Stomach (tissue), 9 donors: ENCODE measurements around the gene DGAT2. TPM values are rescaled to one million over a fixed set of nuclear protein-coding genes. Genes with fewer than 3 reads are reported as not detected.

Experiments used
- DNase-seq, 2 donors: peaks; one replicate each; pipeline versions ENCODE4 v3.0.0 to v3.0.0-alpha.2; 2013 to 2019
- H3K27ac ChIP-seq, 5 donors: fragments of 200-600 bp in 4 of 5; sonication (generic) in 4 of 5; one replicate each; pipeline ENCODE4 v1.5.1; 2013 to 2019; ENCODE audit warnings: mild to moderate bottlenecking in 1 of 5, moderate library complexity in 1 of 5
- H3K27me3 ChIP-seq, 3 donors: fragments of 200-600 bp; sonication (generic); one replicate each; pipeline ENCODE4 v1.5.1; 2017 to 2019; ENCODE audit warnings: mixed run types in 1 of 3
- H3K36me3 ChIP-seq, 4 donors: fragments of 200-600 bp; sonication (generic); 1 replicate in 3 of 4; 2 replicates in 1 of 4; pipeline ENCODE4 v1.5.1; 2016 to 2019
- H3K4me1 ChIP-seq, 4 donors: fragments of 200-600 bp; sonication (generic); one replicate each; pipeline ENCODE4 v1.5.1; 2016 to 2019
- H3K4me3 ChIP-seq, 4 donors: fragments of 200-600 bp; sonication (generic) in 3 of 4; one replicate each; pipeline ENCODE4 v1.5.1; 2016 to 2019; ENCODE audit warnings: mild to moderate bottlenecking in 1 of 4
- H3K9me3 ChIP-seq, 4 donors: fragments of 200-600 bp; sonication (generic); one replicate each; pipeline ENCODE4 v1.5.1; 2016 to 2019
- EP300 ChIP-seq: sonication (generic); formaldehyde crosslinking; IDR thresholded peaks from one replicate; pipeline ENCODE4 v1.6.1; 2017; ENCODE audit warnings: antibody characterized with exemption
- POLR2A ChIP-seq, 4 donors: fragments of 450-650 bp; IDR thresholded peaks; one replicate each; pipeline ENCODE4 v1.6.1; 2016; ENCODE audit warnings: antibody characterized with exemption in 4 of 4, control low read depth in 2 of 4, mild to moderate bottlenecking in 1 of 4, moderate library complexity in 1 of 4
- POLR2AphosphoS5 ChIP-seq, 3 donors: sonication (generic); formaldehyde crosslinking; IDR thresholded peaks; one replicate each; pipeline ENCODE4 v1.6.1; 2016; ENCODE audit warnings: antibody characterized with exemption in 3 of 3
- WGBS, 5 donors: extraction: QIAGEN DNeasy Blood & Tissue Kit in 3 of 5; methylation state at CpG; one replicate each; pipeline versions ENCODE4 v1.1.5 to v1.1.7; 2013 to 2018; 5-methylcytosine and 5-hydroxymethylcytosine counted together
- intact Hi-C: fragments of 100-400 bp; cut with DNase I; formaldehyde crosslinking; loops from one replicate; pipeline ENCODE4 v1.15.1; 2023; ENCODE audit warnings: low total_unique reads
- polyA plus RNA-seq, 3 donors: library from polyadenylated mRNA; stranded (reverse); fragments of 200-250 nt; gene quantifications; one replicate each; pipeline ENCODE4 v1.2.3, GENCODE V29; 2013
- total RNA-seq, 5 donors: library from RNA; depleted of rRNA; stranded (reverse); fragments of >200 nt; gene quantifications; one replicate each; pipeline versions ENCODE4 v1.1.0 to v1.2.3, GENCODE V29; 2014 to 2016
- TF ChIP-seq, protein P1 (sequence below), 7 experiments: fragments of 450-650 bp in 4 of 7; fragments of 200-600 bp in 3 of 7; sonication (generic) in 3 of 7; IDR thresholded peaks; one replicate each; pipeline ENCODE4 v1.5.1; 2016 to 2019; ENCODE audit warnings: antibody characterized with exemption in 7 of 7, control low read depth in 2 of 7, mild to moderate bottlenecking in 1 of 7
- donor health status: healthy with polysubstance abuse.
- donor health status: Bipolar disorder and iron deficiency.
- donor health status: healthy.

Gene DGAT2
- total and polyA plus RNA-seq, 8 donors, result 0.45 to 16.1 (median 3.7) TPM; not detected in 2

- Histone ChIP-seq H3K9me3 (no peaks in the 10 kb centered on the region), H3K27me3 (no peaks in the 10 kb centered on the region), H3K36me3 (no peaks in the 10 kb centered on the region), H3K27ac (no peak overlapping the region), H3K4me1 (peaks cover 4 to 6% (median 5%) of the 10 kb centered on the region in 4 donors), H3K4me3 (no peak overlapping the region)
- TF ChIP-seq POLR2AphosphoS5 (IDR thresholded peaks at IDR 0.05), result no peak
- TF ChIP-seq EP300, result no peak
- TF ChIP-seq, protein P1, sequence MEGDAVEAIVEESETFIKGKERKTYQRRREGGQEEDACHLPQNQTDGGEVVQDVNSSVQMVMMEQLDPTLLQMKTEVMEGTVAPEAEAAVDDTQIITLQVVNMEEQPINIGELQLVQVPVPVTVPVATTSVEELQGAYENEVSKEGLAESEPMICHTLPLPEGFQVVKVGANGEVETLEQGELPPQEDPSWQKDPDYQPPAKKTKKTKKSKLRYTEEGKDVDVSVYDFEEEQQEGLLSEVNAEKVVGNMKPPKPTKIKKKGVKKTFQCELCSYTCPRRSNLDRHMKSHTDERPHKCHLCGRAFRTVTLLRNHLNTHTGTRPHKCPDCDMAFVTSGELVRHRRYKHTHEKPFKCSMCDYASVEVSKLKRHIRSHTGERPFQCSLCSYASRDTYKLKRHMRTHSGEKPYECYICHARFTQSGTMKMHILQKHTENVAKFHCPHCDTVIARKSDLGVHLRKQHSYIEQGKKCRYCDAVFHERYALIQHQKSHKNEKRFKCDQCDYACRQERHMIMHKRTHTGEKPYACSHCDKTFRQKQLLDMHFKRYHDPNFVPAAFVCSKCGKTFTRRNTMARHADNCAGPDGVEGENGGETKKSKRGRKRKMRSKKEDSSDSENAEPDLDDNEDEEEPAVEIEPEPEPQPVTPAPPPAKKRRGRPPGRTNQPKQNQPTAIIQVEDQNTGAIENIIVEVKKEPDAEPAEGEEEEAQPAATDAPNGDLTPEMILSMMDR (IDR thresholded peaks at IDR 0.05), result no peak
- TF ChIP-seq POLR2A (IDR thresholded peaks at IDR 0.05), result no peak
- no peak for DNase-seq
- intact Hi-C loops, result no loop called here
- 63 to 75% (median 70%) methylated on average over 2 of the region's 2 CpGs for WGBS, 5 donors
These were observed 40.5 kb downstream of the DGAT2 start for GRCh38 chr11:75809111-75809510.

DNA sequence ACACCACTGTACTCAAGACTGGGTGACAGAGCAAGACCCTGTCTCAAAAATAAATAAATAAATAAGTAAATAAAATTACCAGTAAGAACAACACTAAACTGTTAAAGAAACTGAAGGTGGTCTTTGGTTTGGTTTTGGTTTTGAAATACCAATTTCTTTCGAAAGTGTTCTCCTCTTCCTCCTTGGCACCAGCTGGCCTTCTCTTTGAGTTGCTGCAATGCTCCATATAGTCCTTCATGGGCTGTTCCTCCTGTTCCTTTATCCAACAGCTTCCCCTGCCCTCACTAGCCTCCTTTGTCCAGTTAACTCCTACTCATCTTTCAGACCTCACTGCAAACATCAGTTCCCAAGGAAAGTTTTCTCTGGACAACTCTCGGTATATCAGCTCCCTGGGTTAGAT, 41.4 kb downstream of the DGAT2 start:
- Histone ChIP-seq H3K9me3 (no peaks in the 10 kb centered on the region), H3K36me3 (no peaks in the 10 kb centered on the region), H3K27ac (no peak overlapping the region), H3K27me3 (no peaks in the 10 kb centered on the region), H3K4me3 (no peak overlapping the region), H3K4me1 (peaks cover 6 to 11% (median 9%) of the 10 kb centered on the region in 4 donors)
- no peak for DNase-seq
- intact Hi-C loops, result no loop called here
- WGBS, 5 donors, result 59 to 88% (median 86%) methylated on average over 2 of the region's 2 CpGs
- TF ChIP-seq EP300, result no peak
- TF ChIP-seq, protein P1 (IDR thresholded peaks at IDR 0.05), result no peak
- TF ChIP-seq POLR2A (IDR thresholded peaks at IDR 0.05), result no peak
- TF ChIP-seq POLR2AphosphoS5 (IDR thresholded peaks at IDR 0.05), result no peak

GRCh38 chr11:75810637-75811390, 42.2 kb downstream of the DGAT2 start:
- no peak overlapping the region for H3K4me3 ChIP-seq
- no peaks in the 10 kb centered on the region for H3K9me3 ChIP-seq
- intact Hi-C loops, result no loop called here
- H3K36me3 ChIP-seq, result no peaks in the 10 kb centered on the region
- no peak for DNase-seq
- 80 to 85% (median 82%) methylated on average over 8 of the region's 8 CpGs for whole genome bisulfite sequencing, 5 donors
- no peak overlapping the region for H3K27ac ChIP-seq
- no peaks in the 10 kb centered on the region for H3K27me3 ChIP-seq
- H3K4me1 ChIP-seq, result peaks cover 6 to 12% (median 10%) of the 10 kb centered on the region in 4 donors
- TF ChIP-seq, protein P1 (IDR thresholded peaks at IDR 0.05), result no peak
- TF ChIP-seq EP300 (no peak), POLR2AphosphoS5 (IDR thresholded peaks at IDR 0.05) (no peak), POLR2A (IDR thresholded peaks at IDR 0.05) (no peak)

DNA sequence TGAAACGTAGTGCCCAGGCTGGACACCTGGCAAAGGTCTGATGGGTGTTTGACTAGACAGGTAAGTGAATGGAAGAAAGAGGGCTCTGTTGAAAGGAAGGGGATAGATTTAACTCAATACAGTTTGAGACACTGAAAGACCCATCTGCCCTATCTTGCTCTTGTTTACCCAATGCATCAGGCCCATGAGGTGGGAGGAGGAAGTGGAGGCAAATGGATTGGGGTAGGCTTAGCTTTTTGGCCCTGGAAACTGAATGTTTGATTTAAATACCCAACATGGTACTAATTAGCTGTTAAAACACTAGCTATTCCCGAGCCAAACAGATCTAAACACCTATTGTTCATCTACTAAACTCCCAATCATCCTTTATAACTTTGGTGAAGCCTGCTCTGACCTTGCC, 42.9 kb downstream of the DGAT2 start:
- no peaks in the 10 kb centered on the region for H3K27me3 ChIP-seq
- H3K9me3 ChIP-seq, result no peaks in the 10 kb centered on the region
- 68 to 84% (median 81%) methylated on average over 2 of the region's 2 CpGs for WGBS, 5 donors
- H3K27ac ChIP-seq, result no peak overlapping the region
- no peak for DNase-seq
- no peak overlapping the region for H3K4me3 ChIP-seq
- no peaks in the 10 kb centered on the region for H3K36me3 ChIP-seq
- H3K4me1 ChIP-seq, result peaks cover 9 to 19% (median 17%) of the 10 kb centered on the region in 4 donors
- TF ChIP-seq, protein P1 (IDR thresholded peaks at IDR 0.05), result no peak
- TF ChIP-seq POLR2AphosphoS5 (IDR thresholded peaks at IDR 0.05) (no peak), EP300 (no peak), POLR2A (IDR thresholded peaks at IDR 0.05) (no peak)
- intact Hi-C loops, result no loop called here
